Fibroblast of the aortic adventitia (primary cell): ENCODE results near the gene WSB2. TPM values are rescaled to one million over a fixed set of nuclear protein-coding genes. Genes with fewer than 3 reads are reported as not detected.

Experiments
- DNase-seq: peaks from one replicate; pipeline ENCODE4 v3.0.0-alpha.2; 2010; ENCODE audit warnings: low read depth
- H3K4me3 ChIP-seq: 2 replicates; pipeline ENCODE4 v1.5.1; 2011; ENCODE audit warnings: low read depth, mild to moderate bottlenecking, control low read depth, low read length, moderate library complexity
- total RNA-seq: library from RNA; depleted of rRNA; stranded (reverse); fragments of >200 nt; gene quantifications from 2 replicates; pipeline ENCODE4 v1.2.3, GENCODE V29; 2012; ENCODE audit warnings: low replicate concordance
- TF ChIP-seq, protein P1 (sequence below): IDR thresholded peaks from 2 replicates; pipeline ENCODE4 v1.5.1; 2011; ENCODE audit warnings: mild to moderate bottlenecking, low read length, control low read depth, inconsistent platforms; ENCODE audit not compliant: insufficient read depth

WSB2 gene
- total RNA-seq, 1 donor = 117 TPM

DNA sequence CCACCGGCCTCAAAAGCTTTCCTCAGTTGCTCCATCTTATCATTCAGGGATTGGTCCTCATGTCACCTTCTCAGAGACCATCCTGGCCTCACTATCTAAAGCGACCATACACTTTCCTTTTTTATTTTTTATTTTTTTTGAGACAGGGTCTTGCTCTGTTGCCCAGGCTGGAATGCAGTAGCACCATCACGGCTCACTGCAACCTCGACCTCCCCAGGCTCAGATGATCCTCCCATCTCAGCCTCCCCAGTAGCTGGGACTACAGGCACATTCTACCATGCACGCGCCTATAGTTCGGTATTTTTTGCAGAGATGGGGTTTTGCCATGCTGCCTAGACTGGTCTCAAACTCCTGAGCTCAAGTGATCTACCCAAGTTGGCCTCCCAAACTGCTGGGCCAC lies 2.8 kb downstream of the WSB2 start:
- H3K4me3 ChIP-seq = no peak overlapping the region
- DNase-seq = no peak
- TF ChIP-seq, protein P1, sequence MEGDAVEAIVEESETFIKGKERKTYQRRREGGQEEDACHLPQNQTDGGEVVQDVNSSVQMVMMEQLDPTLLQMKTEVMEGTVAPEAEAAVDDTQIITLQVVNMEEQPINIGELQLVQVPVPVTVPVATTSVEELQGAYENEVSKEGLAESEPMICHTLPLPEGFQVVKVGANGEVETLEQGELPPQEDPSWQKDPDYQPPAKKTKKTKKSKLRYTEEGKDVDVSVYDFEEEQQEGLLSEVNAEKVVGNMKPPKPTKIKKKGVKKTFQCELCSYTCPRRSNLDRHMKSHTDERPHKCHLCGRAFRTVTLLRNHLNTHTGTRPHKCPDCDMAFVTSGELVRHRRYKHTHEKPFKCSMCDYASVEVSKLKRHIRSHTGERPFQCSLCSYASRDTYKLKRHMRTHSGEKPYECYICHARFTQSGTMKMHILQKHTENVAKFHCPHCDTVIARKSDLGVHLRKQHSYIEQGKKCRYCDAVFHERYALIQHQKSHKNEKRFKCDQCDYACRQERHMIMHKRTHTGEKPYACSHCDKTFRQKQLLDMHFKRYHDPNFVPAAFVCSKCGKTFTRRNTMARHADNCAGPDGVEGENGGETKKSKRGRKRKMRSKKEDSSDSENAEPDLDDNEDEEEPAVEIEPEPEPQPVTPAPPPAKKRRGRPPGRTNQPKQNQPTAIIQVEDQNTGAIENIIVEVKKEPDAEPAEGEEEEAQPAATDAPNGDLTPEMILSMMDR = no peak

DNA sequence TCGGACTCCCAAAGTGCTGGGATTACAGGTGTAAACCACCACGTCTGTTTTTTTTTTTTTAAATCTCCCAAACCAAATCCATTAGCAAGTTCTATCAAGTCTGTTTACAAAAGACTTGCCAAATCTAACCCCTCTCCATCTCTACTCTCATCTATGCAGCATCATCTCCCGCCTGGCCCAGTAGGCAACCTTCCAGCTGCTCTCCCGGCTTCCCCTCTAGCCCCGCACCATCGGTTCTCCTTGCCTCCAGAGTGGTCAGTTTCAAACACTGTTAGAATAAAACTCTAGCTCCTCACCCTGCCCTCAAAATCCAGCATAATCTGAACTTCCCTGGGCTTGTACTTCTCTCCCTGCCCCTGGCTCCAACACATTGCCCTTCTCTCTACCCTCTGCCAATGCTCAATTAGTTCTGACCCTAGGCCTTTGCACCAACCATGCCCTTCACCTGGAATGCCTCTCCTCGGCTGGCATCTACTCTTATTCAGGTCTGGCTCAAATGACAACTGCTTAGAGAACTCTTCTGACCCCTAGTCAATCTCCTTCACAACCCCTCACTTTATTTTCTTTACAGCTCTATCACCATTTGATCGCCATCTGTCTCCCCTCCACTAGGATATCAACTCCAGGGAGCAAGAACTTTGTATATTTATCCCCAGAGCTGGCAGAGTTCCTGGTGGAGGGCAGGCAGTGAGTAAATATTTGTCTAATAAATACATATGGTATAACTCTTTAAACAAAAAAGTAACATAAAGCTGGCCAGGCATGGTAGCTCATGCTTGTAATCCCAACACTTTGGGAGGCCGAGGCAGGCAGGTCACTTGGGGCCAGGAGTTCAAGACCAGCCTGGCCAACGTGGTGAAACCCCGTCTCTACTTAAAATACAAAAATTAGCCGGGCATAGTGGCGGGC lies 4.9 kb downstream of the WSB2 start:
- TF ChIP-seq, protein P1 = no peak
- H3K4me3 ChIP-seq = no peak overlapping the region
- no peak for DNase-seq

DNA sequence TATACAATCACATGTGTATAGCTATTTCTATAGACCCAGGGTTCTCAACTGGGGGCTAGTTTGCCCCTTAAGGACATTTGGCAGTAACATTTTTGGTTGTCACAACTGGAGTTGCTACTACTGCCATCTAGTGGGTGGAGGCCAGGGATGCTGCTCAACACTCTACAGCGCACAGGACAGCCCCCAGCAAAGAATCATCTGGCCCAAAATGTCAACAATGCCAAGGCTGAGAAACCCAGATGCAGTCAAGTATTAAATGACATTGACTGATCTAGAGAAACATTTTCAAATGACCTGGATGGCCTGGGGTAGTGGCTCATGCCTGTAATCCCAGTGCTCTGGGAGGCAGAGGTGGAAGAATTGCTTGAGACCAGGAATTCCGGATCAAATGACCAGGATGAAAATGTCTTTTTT lies 5.8 kb downstream of the WSB2 start:
- DNase-seq = no peak

DNA sequence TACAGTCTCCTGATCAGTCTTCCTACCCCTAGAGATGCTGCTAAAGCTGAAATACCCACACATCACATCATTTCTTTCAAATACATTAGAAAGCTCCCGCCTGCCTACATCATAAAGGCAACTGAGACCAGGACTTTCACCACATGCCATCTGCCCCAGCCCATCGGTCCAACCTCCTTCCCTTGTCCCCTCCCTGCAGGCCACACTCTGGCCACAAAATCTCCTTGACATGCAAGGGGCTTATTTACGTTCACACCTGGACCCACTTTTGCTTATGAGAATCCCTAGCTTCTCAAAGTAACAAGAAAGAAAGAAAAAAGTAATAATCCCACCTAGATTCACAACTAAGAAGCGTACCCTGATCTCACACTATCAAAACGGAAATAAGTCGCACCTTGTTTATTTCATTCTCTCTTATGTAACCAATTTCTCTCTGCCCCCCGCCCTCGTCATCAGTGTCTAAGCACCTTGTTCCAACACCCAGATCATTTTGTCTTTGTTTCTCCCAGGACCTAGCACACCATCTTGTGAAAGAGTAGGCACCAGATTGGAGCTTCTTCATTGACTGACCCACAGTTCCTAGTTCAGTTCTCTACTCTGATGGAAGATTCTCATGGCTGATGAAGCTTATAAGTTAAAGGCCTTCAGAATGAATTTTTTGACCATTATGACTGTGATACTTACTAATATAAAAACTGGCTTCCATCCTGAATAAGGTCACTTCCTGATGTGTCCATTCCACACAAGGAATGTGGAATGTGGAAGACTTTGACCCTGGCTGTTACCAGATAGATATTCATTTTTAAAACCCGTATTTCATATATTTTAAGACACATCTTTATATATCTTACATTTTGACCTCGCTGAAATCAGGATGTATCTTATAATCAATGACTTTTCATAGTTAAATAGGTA lies 7.7 kb downstream of the WSB2 start:
- TF ChIP-seq, protein P1 = no peak
- DNase-seq = no peak
- H3K4me3 ChIP-seq = no peak overlapping the region

More for the DNA sequence above, 5.8 kb downstream of the WSB2 start:
- TF ChIP-seq, protein P1 = peak; percentile 48
- H3K4me3 ChIP-seq = no peak overlapping the region

DNA sequence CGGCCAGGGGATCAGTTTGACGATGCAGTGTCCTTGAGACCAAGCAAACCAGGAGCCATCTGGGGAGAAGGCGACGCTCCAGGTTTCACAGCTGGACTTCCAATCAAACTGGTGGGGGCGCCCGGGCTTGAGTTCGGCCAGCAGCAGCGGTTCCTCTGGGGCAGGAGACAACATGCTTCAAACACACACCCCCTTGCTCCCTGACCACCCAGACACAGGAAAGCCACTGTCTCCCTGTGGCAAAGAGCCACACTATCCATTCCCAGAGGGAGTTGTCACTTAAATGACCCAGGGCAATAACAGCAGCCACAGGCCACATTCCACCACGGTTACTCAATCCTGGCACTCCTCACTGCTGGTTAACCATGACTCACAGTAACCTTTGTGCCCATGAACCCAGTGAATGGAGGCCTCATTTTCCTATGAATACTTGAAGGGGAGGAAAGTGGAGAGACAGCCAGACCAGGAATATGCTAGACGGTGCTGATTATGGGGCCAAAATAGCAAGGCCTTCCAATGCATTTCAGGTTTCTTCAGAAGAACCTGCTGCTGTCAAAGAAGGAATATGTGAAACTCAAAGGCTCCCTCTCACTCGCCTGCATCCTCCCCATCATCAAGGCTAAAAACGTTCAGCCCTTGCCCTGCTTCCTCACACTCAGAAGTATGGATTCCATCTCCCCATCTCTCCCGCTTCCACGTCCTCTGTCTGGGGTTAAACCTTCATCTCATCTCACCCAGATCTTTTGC lies 8.5 kb downstream of the WSB2 start:
- H3K4me3 ChIP-seq = no peak overlapping the region
- peak; percentile 91 for DNase-seq
- TF ChIP-seq, protein P1 = no peak
